GM12878 (cell line): ENCODE data around the gene HTRA3. TPM values are rescaled to one million over a fixed set of nuclear protein-coding genes. Genes with fewer than 3 reads are reported as not detected.

Experiments used
- ATAC-seq: fragments of 200-7000 bp; cut with Tn5 transposase; 3 replicates; pipeline ENCODE4 v1.9.1; 2020; ENCODE audit warnings: mild to moderate bottlenecking, moderate library complexity
- BruUV-seq: library from RNA; stranded (reverse); fragments of 400-500 nt; replicated peaks from 2 replicates; lab custom pipeline; 2021; lab: Mats Ljungman, UMichigan
- CTCF ChIA-PET: fragments of 300-600 bp; sonication (Branson Sonifier 250); formaldehyde crosslinking; extraction: SDS; loops from one replicate; lab custom pipeline; 2021; ENCODE audit warnings: inconsistent platforms; lab: Yijun Ruan, JAX
- POLR2A ChIA-PET: fragments of 350-600 bp; formaldehyde crosslinking; extraction: SDS; loops from one replicate; lab custom pipeline; 2021; ENCODE audit warnings: inconsistent platforms; lab: Charles Lee
- RAD21 ChIA-PET: fragments of 300-600 bp; sonication (Branson Sonifier 250); formaldehyde crosslinking; loops from one replicate; lab custom pipeline; 2023; ENCODE audit warnings: antibody characterized with exemption; ENCODE audit not compliant: unreplicated experiment; lab: Charles Lee
- SMC1A ChIA-PET: fragments of 300-600 bp; sonication (Branson Sonifier 250); formaldehyde crosslinking; loops from one replicate; lab custom pipeline; 2023; ENCODE audit not compliant: unreplicated experiment, uncharacterized antibody; lab: Charles Lee
- DNase-seq: peaks from one replicate; pipeline ENCODE4 v3.0.0-alpha.2; 2011; ENCODE audit warnings: low read depth, low spot score
- FAIRE-seq: peaks from 3 replicates; lab custom pipeline; 2011; peaks lifted over from hg19 to GRCh38; lab: Jason Lieb, UNC
- H2AFZ ChIP-seq: 2 replicates; pipeline ENCODE4 v1.6.0; 2011; ENCODE audit warnings: low read depth, low read length, control low read depth; ENCODE audit not compliant: control insufficient read depth
- H3K27ac ChIP-seq: 2 replicates; pipeline ENCODE4 v1.5.1; 2011; ENCODE audit warnings: control low read depth; ENCODE audit not compliant: control insufficient read depth, insufficient read depth
- H3K27me3 ChIP-seq, 2 experiments: replicated peaks in 1 of 2; 2 replicates each; pipeline versions ENCODE4 v1.6.0 to v1.6.1; 2011; ENCODE audit warnings: low read length in 1 of 2; ENCODE audit not compliant: control insufficient read depth in 2 of 2, insufficient read depth in 2 of 2
- H3K36me3 ChIP-seq, 2 experiments: 2 replicates each; pipeline ENCODE4 v1.5.1; 2011; ENCODE audit warnings: low read length in 1 of 2; ENCODE audit not compliant: control insufficient read depth in 2 of 2, insufficient read depth in 2 of 2
- H3K4me1 ChIP-seq: 2 replicates; pipeline ENCODE4 v1.6.1; 2011; ENCODE audit warnings: mild to moderate bottlenecking, low read length, moderate library complexity, mixed read lengths; ENCODE audit not compliant: control insufficient read depth, insufficient read depth
- H3K4me2 ChIP-seq: 2 replicates; pipeline ENCODE4 v1.6.0; 2011; ENCODE audit warnings: control low read depth; ENCODE audit not compliant: control insufficient read depth, insufficient read depth
- H3K4me3 ChIP-seq: fragments of 200-600 bp; sonication (generic); 2 replicates; pipeline ENCODE4 v1.5.1; 2016
- H3K79me2 ChIP-seq: 2 replicates; pipeline ENCODE4 v1.6.0; 2011; ENCODE audit warnings: low read length; ENCODE audit not compliant: control insufficient read depth, insufficient read depth
- H3K9ac ChIP-seq: 2 replicates; pipeline ENCODE4 v1.8.0; 2011; ENCODE audit warnings: low read length, control low read depth, mixed read lengths; ENCODE audit not compliant: control insufficient read depth, insufficient read depth
- H3K9me3 ChIP-seq: replicated peaks from 3 replicates; pipeline ENCODE4 v1.5.1; 2011; ENCODE audit warnings: mild to moderate bottlenecking, low read length; ENCODE audit not compliant: control insufficient read depth, insufficient read depth
- H4K20me1 ChIP-seq: 2 replicates; pipeline ENCODE4 v1.6.0; 2011; ENCODE audit not compliant: control insufficient read depth, insufficient read depth
- CEBPB ChIP-seq, 2 experiments: fragments of 150-350 bp in 1 of 2; IDR thresholded peaks; 2 replicates each; pipeline ENCODE4 v1.6.1; 2012 to 2014; ENCODE audit warnings: low read depth in 2 of 2, low read length in 2 of 2, borderline replicate concordance in 1 of 2, inconsistent platforms in 1 of 2
- CHD1 ChIP-seq: IDR thresholded peaks from 2 replicates; pipeline ENCODE4 v1.6.1; 2012; ENCODE audit warnings: low read depth, low read length, improper control_type of control experiment
- EED ChIP-seq: sonication (generic); IDR thresholded peaks from 2 replicates; pipeline ENCODE4 v1.6.1; 2016; ENCODE audit warnings: antibody characterized with exemption, low read depth
- HCFC1 ChIP-seq: fragments of 150-350 bp; IDR thresholded peaks from 2 replicates; pipeline ENCODE4 v1.6.1; 2014; ENCODE audit warnings: low read length
- NFIC ChIP-seq: IDR thresholded peaks from 2 replicates; pipeline ENCODE4 v1.6.1; 2012; ENCODE audit warnings: low read depth, mild to moderate bottlenecking, inconsistent platforms, low read length, moderate library complexity
- SMARCA5 ChIP-seq: fragments of 450-650 bp; IDR thresholded peaks from 2 replicates; pipeline ENCODE4 v1.6.1; 2017; ENCODE audit warnings: mild to moderate bottlenecking
- SPI1 ChIP-seq: IDR thresholded peaks from 2 replicates; pipeline ENCODE4 v1.6.1; 2011; ENCODE audit warnings: low read depth, mild to moderate bottlenecking, low read length, moderate library complexity, borderline replicate concordance; ENCODE audit not compliant: insufficient read depth
- SRF ChIP-seq, 2 experiments: IDR thresholded peaks; 2 replicates each; pipeline ENCODE4 v1.6.1; 2011; ENCODE audit warnings: low read depth in 2 of 2, low read length in 2 of 2, mild to moderate bottlenecking in 1 of 2, moderate library complexity in 1 of 2
- ZNF207 ChIP-seq: fragments of 450-650 bp; IDR thresholded peaks from 2 replicates; pipeline ENCODE4 v1.6.1; 2014; ENCODE audit warnings: antibody characterized with exemption, mild to moderate bottlenecking, borderline replicate concordance
- ZNF24 ChIP-seq: fragments of 450-650 bp; IDR thresholded peaks from 2 replicates; pipeline ENCODE4 v1.6.1; 2017; ENCODE audit warnings: antibody characterized with exemption, mild to moderate bottlenecking
- in situ Hi-C: fragments of 300-500 bp; cut with MboI; formaldehyde crosslinking; loops from 9 replicates; pipeline ENCODE4 v1.14.3; 2018; ENCODE audit warnings: mixed read lengths
- intact Hi-C: fragments of 100-400 bp; cut with micrococcal nuclease; formaldehyde crosslinking; loops from one replicate; pipeline ENCODE4 v1.14.2; 2022; ENCODE audit not compliant: unreplicated experiment
- polyA plus RNA-seq, 11 experiments: library from polyadenylated mRNA; depleted of rRNA in 4 of 11; unstranded in 6 of 11; stranded (reverse) in 5 of 11; fragments of >200 nt; fragmentation: Nextera tagmentation in 4 of 11; fragmentation: Illumina TruSeq in 1 of 11; extraction: Ambion mirVana in 4 of 11; extraction: Trizol in 1 of 11; gene quantifications; 1 replicate in 1 of 11; 2 replicates in 10 of 11; pipeline versions ENCODE4 v1.2.1 to v1.2.3, GENCODE V29; 2011 to 2016; ENCODE audit warnings: inconsistent platforms in 2 of 11, missing spikeins in 2 of 11, low read depth in 1 of 11
- total RNA-seq, 4 experiments: library from RNA; depleted of rRNA in 3 of 4; stranded (reverse); fragments of >200 nt in 3 of 4; fragmentation: Illumina TruSeq in 1 of 4; extraction: Trizol in 1 of 4; gene quantifications; 2 replicates each; pipeline versions ENCODE4 v1.2.1 to v1.2.3, GENCODE V29; 2013 to 2021
- TF ChIP-seq, protein P1 (sequence below): fragments of 450-650 bp; IDR thresholded peaks from 2 replicates; pipeline ENCODE4 v1.6.1; 2017; ENCODE audit warnings: mild to moderate bottlenecking
- TF ChIP-seq, protein P2 (sequence below): fragments of 450-650 bp; formaldehyde crosslinking; IDR thresholded peaks from 2 replicates; pipeline ENCODE4 v1.4.0; 2022; ENCODE audit warnings: mild to moderate bottlenecking, moderate library complexity
- TF ChIP-seq, protein P3 (sequence below): IDR thresholded peaks from 2 replicates; pipeline ENCODE4 v1.6.1; 2011; ENCODE audit warnings: borderline replicate concordance, low read depth, mild to moderate bottlenecking, moderate library complexity, low read length; ENCODE audit not compliant: insufficient read depth, poor library complexity, severe bottlenecking

The HTRA3 gene
- total and polyA plus RNA-seq, 10 of the 15 experiments (the other 5 are each of a cell fraction or from before 2014, with no cell fraction given) = 0.04 to 1.2 (median 0.08) TPM; not detected in 7

DNA sequence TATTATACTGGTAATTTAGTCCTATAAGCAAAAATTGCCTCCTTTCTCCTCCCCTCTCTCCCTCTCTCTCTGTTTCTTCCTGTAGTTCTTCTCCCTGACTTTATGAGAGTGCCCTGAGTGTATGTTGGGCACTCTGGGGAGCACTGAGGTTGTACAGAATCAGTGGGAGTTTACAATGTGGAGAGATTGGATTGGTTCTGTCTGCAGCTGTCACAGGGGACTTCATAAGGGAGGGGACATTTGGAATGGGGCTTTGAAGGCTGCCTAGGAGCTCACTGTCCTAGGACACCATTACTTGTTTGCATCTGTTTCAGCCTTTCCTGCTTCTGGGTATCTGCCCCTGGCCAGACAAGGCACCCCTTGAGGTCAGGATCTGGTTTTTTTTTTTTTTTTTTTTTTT, 47.6 kb upstream of the HTRA3 start:
- H3K27me3 ChIP-seq = no peaks in the 10 kb centered on the region
- ChIA-PET CTCF (interaction anchor here (1.2 to 2.4 kb wide), 5 partner anchors 19 to 46 kb away, joined by 5 to 17 read pairs (median 8); partner anchors contain the start of gene SH3TC1), POLR2A (interaction anchor here (1.5 to 1.7 kb wide), 2 partner anchors 20 to 23 kb away, joined by 4 to 10 read pairs; partner anchors contain the start of gene SH3TC1), RAD21 (interaction anchor here (1.8 to 2.0 kb wide), 3 partner anchors 20 to 45 kb away, joined by 5 to 11 read pairs (median 9); partner anchors contain the start of gene SH3TC1), SMC1A (interaction anchor here (1.0 to 2.7 kb wide), 5 partner anchors 8 to 45 kb away, joined by 4 to 19 read pairs (median 7); no protein-coding TSS in a partner anchor)
- peaks cover 11% of the 10 kb centered on the region for H3K4me1 ChIP-seq
- intact Hi-C loops (no loop called here), in situ Hi-C loops (no loop called here)
- DNase-seq (no peak), ATAC-seq (peak; percentile 40), FAIRE-seq (no peak)
- peaks cover 21% of the 10 kb centered on the region in 2 experiments for H3K36me3 ChIP-seq
- H2AFZ ChIP-seq = no peak overlapping the region
- no TSS peak for BruUV-seq
- TF ChIP-seq NFIC = no peak
- no peak for TF ChIP-seq SPI1
- TF ChIP-seq ZNF24 = no peak
- TF ChIP-seq SRF (IDR thresholded peaks at IDR 0.05; ENCODE audit: low read depth in 2 of 2, low read length in 2 of 2) = no peak
- no peak for TF ChIP-seq SMARCA5
- TF ChIP-seq, protein P1, sequence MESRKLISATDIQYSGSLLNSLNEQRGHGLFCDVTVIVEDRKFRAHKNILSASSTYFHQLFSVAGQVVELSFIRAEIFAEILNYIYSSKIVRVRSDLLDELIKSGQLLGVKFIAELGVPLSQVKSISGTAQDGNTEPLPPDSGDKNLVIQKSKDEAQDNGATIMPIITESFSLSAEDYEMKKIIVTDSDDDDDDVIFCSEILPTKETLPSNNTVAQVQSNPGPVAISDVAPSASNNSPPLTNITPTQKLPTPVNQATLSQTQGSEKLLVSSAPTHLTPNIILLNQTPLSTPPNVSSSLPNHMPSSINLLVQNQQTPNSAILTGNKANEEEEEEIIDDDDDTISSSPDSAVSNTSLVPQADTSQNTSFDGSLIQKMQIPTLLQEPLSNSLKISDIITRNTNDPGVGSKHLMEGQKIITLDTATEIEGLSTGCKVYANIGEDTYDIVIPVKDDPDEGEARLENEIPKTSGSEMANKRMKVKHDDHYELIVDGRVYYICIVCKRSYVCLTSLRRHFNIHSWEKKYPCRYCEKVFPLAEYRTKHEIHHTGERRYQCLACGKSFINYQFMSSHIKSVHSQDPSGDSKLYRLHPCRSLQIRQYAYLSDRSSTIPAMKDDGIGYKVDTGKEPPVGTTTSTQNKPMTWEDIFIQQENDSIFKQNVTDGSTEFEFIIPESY = no peak
- TF ChIP-seq, protein P2, sequence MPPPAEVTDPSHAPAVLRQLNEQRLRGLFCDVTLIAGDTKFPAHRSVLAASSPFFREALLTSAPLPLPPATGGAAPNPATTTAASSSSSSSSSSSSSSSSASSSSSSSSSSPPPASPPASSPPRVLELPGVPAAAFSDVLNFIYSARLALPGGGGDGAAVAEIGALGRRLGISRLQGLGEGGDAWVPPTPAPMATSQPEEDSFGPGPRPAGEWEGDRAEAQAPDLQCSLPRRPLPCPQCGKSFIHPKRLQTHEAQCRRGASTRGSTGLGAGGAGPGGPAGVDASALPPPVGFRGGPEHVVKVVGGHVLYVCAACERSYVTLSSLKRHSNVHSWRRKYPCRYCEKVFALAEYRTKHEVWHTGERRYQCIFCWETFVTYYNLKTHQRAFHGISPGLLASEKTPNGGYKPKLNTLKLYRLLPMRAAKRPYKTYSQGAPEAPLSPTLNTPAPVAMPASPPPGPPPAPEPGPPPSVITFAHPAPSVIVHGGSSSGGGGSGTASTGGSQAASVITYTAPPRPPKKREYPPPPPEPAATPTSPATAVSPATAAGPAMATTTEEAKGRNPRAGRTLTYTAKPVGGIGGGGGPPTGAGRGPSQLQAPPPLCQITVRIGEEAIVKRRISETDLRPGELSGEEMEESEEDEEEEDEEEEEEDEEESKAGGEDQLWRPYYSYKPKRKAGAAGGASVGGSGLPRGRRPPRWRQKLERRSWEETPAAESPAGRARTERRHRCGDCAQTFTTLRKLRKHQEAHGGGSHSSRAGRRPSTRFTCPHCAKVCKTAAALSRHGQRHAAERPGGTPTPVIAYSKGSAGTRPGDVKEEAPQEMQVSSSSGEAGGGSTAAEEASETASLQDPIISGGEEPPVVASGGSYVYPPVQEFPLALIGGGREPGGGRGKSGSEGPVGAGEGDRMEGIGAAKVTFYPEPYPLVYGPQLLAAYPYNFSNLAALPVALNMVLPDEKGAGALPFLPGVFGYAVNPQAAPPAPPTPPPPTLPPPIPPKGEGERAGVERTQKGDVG = no peak
- TF ChIP-seq HCFC1 = no peak
- no peak for TF ChIP-seq ZNF207
- no peak for TF ChIP-seq CEBPB (IDR thresholded peaks at IDR 0.05; ENCODE audit: borderline replicate concordance in 1 of 2, low read depth in 2 of 2, low read length in 2 of 2)
- no peak for TF ChIP-seq CHD1
- TF ChIP-seq, protein P3, sequence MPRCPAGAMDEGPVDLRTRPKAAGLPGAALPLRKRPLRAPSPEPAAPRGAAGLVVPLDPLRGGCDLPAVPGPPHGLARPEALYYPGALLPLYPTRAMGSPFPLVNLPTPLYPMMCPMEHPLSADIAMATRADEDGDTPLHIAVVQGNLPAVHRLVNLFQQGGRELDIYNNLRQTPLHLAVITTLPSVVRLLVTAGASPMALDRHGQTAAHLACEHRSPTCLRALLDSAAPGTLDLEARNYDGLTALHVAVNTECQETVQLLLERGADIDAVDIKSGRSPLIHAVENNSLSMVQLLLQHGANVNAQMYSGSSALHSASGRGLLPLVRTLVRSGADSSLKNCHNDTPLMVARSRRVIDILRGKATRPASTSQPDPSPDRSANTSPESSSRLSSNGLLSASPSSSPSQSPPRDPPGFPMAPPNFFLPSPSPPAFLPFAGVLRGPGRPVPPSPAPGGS = no peak
- no peak for TF ChIP-seq EED
- H3K79me2 ChIP-seq = no peaks in the 10 kb centered on the region
- peak overlapping the region; percentile 62 for H3K27ac ChIP-seq
- H3K9me3 ChIP-seq = no peaks in the 10 kb centered on the region
- H4K20me1 ChIP-seq = no peaks in the 10 kb centered on the region
- H3K9ac ChIP-seq = no peak overlapping the region
- no peak overlapping the region for H3K4me2 ChIP-seq
- H3K4me3 ChIP-seq = no peak overlapping the region
